IPS-18a (cell line): ENCODE measurements around the gene SCARB2.

Experiments used
- H3K27ac ChIP-seq: one replicate; pipeline ENCODE4 v1.5.1; 2013; ENCODE audit warnings: low read length
- H3K27me3 ChIP-seq: one replicate; pipeline ENCODE4 v1.6.1; 2013; ENCODE audit warnings: mild to moderate bottlenecking, low read length; ENCODE audit not compliant: control insufficient read depth, insufficient read depth
- H3K36me3 ChIP-seq: one replicate; pipeline ENCODE4 v1.6.1; 2013; ENCODE audit warnings: low read depth, low read length; ENCODE audit not compliant: control insufficient read depth
- H3K4me1 ChIP-seq: one replicate; pipeline ENCODE4 v1.6.1; 2013; ENCODE audit warnings: low read depth, low read length; ENCODE audit not compliant: control insufficient read depth
- H3K4me3 ChIP-seq: one replicate; pipeline ENCODE4 v1.5.1; 2013; ENCODE audit warnings: low read length
- H3K9ac ChIP-seq: one replicate; pipeline ENCODE4 v1.6.1; 2013; ENCODE audit warnings: mild to moderate bottlenecking, low read length, moderate library complexity
- H3K9me3 ChIP-seq: one replicate; pipeline ENCODE4 v1.6.1; 2013; ENCODE audit warnings: low read depth, low read length; ENCODE audit not compliant: control insufficient read depth

Gene SCARB2

DNA sequence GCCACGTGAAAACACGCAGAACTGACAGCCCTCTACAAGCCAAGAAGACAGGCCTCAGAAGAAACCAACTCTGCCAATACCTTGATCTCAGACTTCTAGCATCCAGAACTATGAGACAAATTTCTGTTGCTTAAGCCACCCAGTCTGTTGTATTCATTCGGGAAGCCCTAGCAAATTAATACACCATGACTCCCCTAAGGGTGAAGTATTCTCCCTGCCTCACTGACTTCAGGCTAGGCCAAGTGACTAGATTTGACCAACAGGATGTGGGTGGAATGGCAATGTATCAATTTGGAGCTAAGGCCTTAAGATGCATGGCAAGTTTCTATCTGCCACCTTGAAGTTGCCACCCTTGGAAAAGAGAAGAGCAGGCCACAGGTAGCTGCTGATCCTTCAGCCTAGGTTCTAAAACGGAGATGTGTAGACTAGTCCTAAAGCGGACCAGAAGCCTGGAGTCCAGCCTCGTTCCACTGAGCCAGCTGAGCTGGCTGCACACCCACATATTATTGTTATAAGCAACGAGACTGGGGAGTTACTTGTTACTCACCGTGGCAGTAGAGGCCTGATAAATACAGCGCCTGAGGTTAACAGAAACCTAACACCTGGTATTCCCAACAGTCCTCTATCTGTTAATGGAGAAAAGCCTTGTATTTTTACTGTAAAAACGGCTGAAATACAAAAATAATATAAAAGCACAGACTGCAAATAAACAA is 16.4 kb downstream of the SCARB2 start:
- no peak overlapping the region for H3K27ac ChIP-seq
- H3K9me3 ChIP-seq, result no peaks in the 10 kb centered on the region
- no peaks in the 10 kb centered on the region for H3K27me3 ChIP-seq
- H3K9ac ChIP-seq, result no peak overlapping the region
- no peak overlapping the region for H3K4me3 ChIP-seq
- H3K4me1 ChIP-seq, result no peaks in the 10 kb centered on the region
- peaks cover 7% of the 10 kb centered on the region for H3K36me3 ChIP-seq

DNA sequence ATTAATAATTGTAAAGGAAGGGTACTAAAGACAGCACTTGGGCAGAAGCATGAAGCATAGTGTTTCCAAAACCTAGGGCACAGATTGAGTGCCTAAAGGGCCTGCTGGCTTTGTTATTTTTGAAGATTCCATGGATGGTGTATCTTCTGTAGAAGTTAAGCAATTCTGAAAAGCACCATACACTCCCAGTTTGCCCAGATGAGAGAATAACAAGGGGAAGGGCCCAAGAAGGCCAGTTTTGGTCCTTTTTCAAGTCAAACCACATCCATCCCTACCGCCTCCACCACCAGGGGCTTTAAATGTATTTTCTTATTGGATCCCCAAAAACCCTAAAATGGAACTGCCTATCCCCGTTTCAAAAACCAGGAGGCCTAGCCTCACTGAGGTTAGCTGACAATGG is 17.2 kb downstream of the SCARB2 start:
- no peak overlapping the region for H3K4me3 ChIP-seq
- no peak overlapping the region for H3K27ac ChIP-seq
- H3K27me3 ChIP-seq, result no peaks in the 10 kb centered on the region
- H3K4me1 ChIP-seq, result no peaks in the 10 kb centered on the region
- H3K9me3 ChIP-seq, result no peaks in the 10 kb centered on the region
- H3K36me3 ChIP-seq, result peaks cover 7% of the 10 kb centered on the region
- H3K9ac ChIP-seq, result no peak overlapping the region

DNA sequence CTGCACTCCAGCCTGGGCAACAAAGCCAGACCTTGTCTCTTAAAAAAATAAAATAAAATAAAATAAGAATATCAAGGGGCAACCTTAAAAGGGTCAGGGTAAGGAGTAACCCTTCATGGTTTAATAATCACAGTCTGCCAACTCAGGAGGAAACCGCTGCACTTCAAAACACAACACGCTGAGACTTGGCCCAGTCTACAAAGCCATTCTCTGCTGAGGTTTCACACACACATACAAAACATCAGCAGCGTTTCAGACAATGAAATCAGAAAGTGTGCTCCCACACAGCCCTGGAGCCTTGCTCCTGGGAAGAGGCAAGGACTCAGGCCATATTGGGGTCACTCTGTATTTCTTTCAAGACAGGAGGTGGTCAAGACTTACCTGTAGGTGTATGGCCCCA is 18.3 kb downstream of the SCARB2 start:
- no peaks in the 10 kb centered on the region for H3K4me1 ChIP-seq
- no peaks in the 10 kb centered on the region for H3K27me3 ChIP-seq
- peaks cover 7% of the 10 kb centered on the region for H3K36me3 ChIP-seq
- H3K9ac ChIP-seq, result no peak overlapping the region
- H3K4me3 ChIP-seq, result no peak overlapping the region
- no peak overlapping the region for H3K27ac ChIP-seq
- no peaks in the 10 kb centered on the region for H3K9me3 ChIP-seq

DNA sequence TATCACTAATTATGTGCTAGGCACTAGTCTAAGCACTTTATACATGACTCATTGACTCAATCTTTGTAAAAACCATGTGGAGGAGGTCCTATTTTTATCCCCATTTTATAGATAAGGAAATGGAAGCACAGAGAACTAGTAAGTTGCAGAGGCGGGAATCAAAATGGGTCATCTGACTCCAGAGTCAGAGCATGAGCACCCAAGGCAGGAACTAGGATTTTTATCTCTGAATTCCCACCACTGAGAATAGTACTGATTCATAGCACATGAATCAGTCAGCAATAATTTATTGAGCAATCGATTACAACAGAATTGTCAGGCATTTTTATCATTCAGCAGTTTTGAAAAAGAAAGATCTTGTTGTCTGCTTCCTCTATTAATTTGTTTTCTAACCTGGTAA is 19.3 kb downstream of the SCARB2 start:
- H3K4me3 ChIP-seq, result no peak overlapping the region
- no peak overlapping the region for H3K27ac ChIP-seq
- no peak overlapping the region for H3K9ac ChIP-seq
- H3K36me3 ChIP-seq, result peaks cover 7% of the 10 kb centered on the region
- no peaks in the 10 kb centered on the region for H3K27me3 ChIP-seq
- no peaks in the 10 kb centered on the region for H3K4me1 ChIP-seq
- no peaks in the 10 kb centered on the region for H3K9me3 ChIP-seq

DNA sequence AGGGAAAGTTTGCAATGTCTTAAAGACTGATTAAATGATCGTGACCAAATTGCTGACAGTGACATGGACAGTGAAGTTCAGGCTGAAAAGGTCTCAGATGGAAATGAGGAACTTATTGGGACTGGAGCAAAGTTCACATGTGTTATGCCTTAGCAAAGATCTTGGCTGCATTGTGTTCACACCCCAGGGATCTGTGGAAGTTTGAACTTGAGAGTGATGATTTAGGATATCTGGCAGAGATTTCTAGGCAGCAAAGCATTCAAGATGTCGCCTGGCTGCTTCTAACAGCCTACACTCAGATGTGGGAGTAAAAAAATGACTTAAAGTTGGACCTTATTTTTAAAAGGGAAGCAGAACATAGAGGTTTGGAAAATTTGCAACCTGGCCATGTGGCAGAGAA is 21.4 kb downstream of the SCARB2 start:
- H3K4me1 ChIP-seq, result no peaks in the 10 kb centered on the region
- no peak overlapping the region for H3K27ac ChIP-seq
- no peaks in the 10 kb centered on the region for H3K27me3 ChIP-seq
- no peak overlapping the region for H3K9ac ChIP-seq
- H3K4me3 ChIP-seq, result no peak overlapping the region
- H3K36me3 ChIP-seq, result peaks cover 7% of the 10 kb centered on the region
- H3K9me3 ChIP-seq, result no peaks in the 10 kb centered on the region

DNA sequence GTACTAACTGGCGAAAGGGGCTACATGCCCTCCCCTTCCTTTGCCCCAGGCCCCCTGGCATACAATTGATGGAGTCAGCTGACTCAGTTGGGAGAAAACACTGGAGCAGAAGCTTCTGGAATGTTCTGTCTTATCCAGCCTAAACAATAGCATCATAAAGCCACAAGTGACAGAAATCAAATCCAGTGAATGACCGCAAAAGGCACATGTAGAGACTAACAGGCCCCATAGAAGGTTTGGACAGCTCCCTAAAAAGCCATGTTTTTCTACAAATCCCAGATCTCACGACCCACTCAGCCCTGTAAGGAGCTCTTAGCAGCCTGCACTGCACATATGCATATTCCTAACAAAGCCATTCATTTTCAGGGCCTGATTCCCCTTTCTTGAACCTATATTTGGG is 25.1 kb downstream of the SCARB2 start:
- Histone ChIP-seq H3K4me3 (no peak overlapping the region), H3K27me3 (no peaks in the 10 kb centered on the region), H3K9ac (no peak overlapping the region), H3K4me1 (no peaks in the 10 kb centered on the region), H3K27ac (no peak overlapping the region), H3K9me3 (no peaks in the 10 kb centered on the region), H3K36me3 (peaks cover 3% of the 10 kb centered on the region)

DNA sequence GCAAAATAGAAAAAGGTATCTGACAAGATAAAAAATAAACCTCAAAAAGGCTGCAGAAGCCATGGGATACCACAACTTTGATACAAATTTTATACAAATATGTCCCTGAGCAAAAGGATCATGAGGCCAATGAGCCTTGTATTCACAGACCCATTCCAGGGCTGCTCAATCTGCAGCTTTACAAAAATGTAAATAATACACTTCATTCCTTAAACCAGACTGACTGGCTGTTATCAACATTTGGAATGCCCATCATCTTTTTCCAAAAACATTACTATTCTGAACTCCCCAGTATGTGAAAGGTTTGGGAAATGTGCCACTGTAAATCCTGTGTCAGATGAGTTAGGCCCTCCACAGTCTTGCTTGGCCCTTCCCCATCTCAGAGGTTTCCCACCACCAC is 25.5 kb downstream of the SCARB2 start:
- no peaks in the 10 kb centered on the region for H3K27me3 ChIP-seq

DNA sequence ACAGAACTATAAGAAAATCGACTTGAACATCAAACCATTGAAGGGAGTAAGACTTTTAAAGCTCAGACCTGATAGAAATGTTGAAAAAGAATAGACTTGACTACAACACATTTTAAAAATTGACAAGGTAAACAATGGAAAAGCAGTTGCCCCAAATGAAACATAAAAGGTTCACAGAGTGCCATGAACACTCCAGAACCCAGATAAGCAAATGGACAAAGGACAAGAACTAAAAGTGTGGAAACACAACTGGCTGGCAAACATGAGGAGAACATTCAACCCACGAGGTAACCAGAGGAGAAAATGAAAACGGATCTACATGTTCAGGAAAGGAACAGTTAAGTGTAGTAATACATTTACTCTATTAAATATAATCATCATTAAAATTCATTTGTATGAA is 26.5 kb downstream of the SCARB2 start:
- no peaks in the 10 kb centered on the region for H3K4me1 ChIP-seq
- H3K9me3 ChIP-seq, result no peaks in the 10 kb centered on the region
- no peak overlapping the region for H3K27ac ChIP-seq
- H3K36me3 ChIP-seq, result no peaks in the 10 kb centered on the region
- H3K27me3 ChIP-seq, result no peaks in the 10 kb centered on the region
- no peak overlapping the region for H3K9ac ChIP-seq
- H3K4me3 ChIP-seq, result no peak overlapping the region

More for the DNA sequence above, 25.5 kb downstream of the SCARB2 start:
- Histone ChIP-seq H3K4me3 (no peak overlapping the region), H3K36me3 (peaks cover 3% of the 10 kb centered on the region), H3K9me3 (no peaks in the 10 kb centered on the region), H3K4me1 (no peaks in the 10 kb centered on the region), H3K9ac (no peak overlapping the region), H3K27ac (no peak overlapping the region)

DNA sequence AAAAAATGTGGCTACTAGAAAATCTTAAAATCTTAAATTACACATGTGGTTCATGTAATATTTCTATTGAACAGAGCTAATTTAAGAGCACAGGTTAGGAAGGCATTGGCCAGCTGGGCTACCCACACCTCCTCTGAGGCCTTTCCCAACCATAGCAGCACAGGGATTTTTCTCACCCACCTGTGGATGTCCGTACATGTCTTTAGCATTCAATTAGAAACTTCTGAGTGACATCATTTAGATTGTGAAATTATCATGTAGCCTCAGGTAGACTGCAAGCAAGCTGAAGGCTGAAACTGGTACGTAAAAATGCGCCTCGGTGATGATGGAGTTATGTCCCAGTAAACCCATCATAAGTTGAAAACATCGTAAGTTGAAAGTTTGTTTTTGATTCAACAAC is 31.2 kb downstream of the SCARB2 start:
- no peaks in the 10 kb centered on the region for H3K27me3 ChIP-seq
- H3K36me3 ChIP-seq, result no peaks in the 10 kb centered on the region
- H3K27ac ChIP-seq, result no peak overlapping the region
- H3K9ac ChIP-seq, result no peak overlapping the region
- no peaks in the 10 kb centered on the region for H3K9me3 ChIP-seq
- no peak overlapping the region for H3K4me3 ChIP-seq
- H3K4me1 ChIP-seq, result no peaks in the 10 kb centered on the region

DNA sequence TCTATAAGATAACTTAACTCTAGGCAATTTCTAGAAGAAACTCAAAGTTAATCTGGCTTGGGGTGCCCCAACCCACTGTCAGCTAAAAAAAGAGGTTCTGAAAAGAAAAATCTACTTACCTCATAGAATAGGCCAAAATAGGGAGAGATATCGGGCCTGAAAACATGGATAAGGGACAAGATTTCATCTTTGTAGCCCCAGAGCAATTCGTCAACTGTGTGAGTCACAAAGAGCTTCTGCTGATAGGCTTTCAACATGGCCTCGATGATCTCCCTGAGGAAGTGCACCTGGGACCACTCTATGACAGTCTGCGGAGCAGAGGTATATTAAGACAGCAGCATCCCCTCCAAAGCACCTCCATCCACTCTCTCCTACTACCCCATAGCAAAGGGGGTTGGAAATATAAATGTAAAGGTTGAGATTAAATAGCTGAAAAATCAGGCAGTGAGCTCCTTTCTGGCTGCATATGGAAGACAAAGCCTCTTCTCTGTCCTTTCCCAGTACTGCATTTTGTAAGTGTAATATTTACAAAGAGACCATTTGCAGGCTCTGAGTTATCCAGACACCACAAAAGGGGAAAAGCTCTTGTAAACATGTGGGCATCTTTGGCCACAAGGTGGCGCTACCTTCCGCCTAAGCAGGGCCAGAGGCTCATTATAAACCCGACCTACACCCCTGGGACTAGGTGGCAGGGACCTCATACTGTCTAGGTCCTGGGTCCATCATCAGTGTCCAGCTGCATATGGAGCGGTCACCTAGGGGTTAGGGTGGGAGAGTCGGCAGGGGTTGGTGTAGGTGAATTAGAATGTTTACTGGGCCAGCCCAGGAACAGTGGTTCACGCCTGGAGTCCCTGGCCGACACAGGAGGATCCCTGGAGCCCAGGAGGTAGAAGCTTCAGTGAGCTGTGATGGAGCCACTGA is 34.0 kb downstream of the SCARB2 start:
- Histone ChIP-seq H3K27me3 (no peaks in the 10 kb centered on the region), H3K4me3 (no peak overlapping the region), H3K36me3 (peaks cover 8% of the 10 kb centered on the region), H3K4me1 (no peaks in the 10 kb centered on the region), H3K9ac (no peak overlapping the region), H3K27ac (no peak overlapping the region), H3K9me3 (no peaks in the 10 kb centered on the region)

DNA sequence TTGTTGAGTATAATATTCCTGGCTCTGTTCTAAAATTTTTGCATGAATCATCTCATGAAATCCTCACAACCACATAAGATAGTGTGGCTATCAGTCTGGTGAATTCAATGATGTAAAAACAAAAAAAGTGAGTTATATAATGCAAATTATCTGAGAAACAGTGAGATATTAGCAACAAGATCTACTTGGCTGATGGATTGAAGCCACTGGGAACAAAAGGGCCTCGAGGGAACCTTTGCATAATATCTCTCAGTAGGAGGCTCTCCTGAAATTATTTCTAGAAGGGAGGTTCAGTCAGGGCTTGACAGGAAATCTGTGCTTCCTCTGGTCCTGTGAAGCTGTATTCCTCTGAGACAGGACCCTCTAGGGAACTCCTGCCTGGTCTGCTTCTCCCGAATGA is 35.3 kb downstream of the SCARB2 start:
- H3K27me3 ChIP-seq, result no peaks in the 10 kb centered on the region
- H3K27ac ChIP-seq, result no peak overlapping the region
- no peaks in the 10 kb centered on the region for H3K4me1 ChIP-seq
- H3K9me3 ChIP-seq, result no peaks in the 10 kb centered on the region
- H3K9ac ChIP-seq, result no peak overlapping the region
- no peak overlapping the region for H3K4me3 ChIP-seq
- peaks cover 16% of the 10 kb centered on the region for H3K36me3 ChIP-seq

DNA sequence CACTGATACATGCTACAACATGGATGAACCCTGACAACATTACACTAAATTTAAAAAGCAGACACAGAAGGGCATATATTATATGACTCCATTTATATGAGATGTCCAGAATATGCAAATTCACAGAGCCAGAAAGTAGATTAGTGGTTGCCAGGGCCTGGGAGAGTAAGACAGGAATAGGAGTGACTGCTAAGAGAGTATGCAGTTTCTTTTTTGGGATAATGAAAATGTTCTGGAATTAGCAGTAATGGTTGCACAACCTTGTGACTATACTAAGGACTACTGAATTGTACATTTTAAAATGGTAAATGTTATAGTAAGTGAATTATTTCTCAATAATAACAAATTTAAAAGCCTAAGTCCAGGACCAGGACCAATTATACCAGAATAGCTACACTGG is 35.9 kb downstream of the SCARB2 start:
- Histone ChIP-seq H3K9me3 (no peaks in the 10 kb centered on the region), H3K9ac (no peak overlapping the region), H3K27ac (no peak overlapping the region), H3K4me1 (no peaks in the 10 kb centered on the region), H3K4me3 (no peak overlapping the region), H3K36me3 (peaks cover 16% of the 10 kb centered on the region), H3K27me3 (no peaks in the 10 kb centered on the region)
